HG03378 (cell line): ENCODE data around the gene PDPR.
"Not testable (repeated sequence)": the region's sequence is repeated elsewhere in the genome, so short reads cannot be mapped to it uniquely, and the experiment has no call there.

Experiments used
- ATAC-seq: cut with Tn5 transposase; IDR thresholded peaks from one replicate; pipeline ENCODE4 v1.9.1; 2021; ENCODE audit warnings: mild to moderate bottlenecking, moderate library complexity; ENCODE audit not compliant: unreplicated experiment

Gene PDPR

DNA sequence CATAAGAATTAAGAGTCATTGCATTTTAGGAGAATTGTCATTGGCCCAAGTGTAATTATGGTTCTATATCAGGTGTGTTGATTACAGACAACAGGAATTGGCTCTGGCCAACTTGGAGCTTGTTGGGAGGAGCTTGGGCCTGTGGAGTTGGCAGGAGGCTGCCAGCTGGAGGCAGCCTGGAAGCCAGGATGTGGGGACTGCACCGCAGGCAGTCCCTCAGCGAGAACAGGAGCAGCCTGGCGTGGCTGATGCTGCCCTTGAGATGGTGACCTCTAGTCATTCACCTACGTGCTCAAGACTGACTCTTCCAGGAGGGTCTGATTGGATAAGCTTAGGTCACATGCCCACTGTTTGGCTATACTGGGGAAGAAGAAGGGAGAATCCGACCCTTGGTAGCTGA lies 13.6 kb downstream of the PDPR start:
- not testable (repeated sequence) for ATAC-seq

- ATAC-seq = not testable (repeated sequence)
These were observed 14.7 kb downstream of the PDPR start for GRCh38 chr16:70128844-70129243.

DNA sequence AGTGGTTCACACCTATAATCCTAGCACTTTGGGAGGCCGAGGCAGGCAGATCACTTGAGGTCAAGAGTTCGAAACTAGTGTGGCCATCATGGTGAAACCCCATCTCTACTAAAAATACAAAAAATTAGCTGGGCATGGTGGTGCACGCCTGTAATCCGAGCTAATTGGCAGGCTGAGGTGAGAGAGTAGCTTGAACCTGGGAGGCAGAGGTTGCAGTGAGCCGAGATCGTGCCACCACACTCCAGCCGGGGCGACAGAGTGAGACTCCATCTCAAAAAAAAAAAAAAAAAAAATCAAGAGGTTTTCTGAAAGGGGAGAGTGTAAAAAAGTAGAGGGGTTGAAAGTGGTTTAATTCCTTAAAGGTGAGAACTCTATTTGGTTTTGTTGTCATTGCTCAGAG lies 21.7 kb downstream of the PDPR start:
- ATAC-seq = not testable (repeated sequence)

DNA sequence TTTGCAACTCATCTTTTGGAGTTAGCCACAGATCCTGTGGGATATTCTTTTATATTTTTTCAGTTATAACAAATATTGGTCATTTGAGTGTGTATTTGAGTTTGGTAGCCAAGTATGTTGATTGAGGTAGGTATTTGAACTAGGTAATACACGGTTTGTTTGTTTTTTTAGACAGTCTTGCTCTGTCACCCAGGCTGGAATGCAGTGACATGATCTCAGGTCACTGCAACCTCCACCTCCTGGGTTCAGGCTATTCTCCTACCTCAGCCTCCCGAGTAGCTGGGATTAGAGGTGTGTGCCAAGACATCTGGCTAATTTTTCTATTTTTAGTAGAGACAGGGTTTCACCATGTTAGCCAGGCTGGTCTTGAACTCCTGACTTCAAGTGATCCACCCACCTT lies 22.5 kb downstream of the PDPR start:
- ATAC-seq = not testable (repeated sequence)

DNA sequence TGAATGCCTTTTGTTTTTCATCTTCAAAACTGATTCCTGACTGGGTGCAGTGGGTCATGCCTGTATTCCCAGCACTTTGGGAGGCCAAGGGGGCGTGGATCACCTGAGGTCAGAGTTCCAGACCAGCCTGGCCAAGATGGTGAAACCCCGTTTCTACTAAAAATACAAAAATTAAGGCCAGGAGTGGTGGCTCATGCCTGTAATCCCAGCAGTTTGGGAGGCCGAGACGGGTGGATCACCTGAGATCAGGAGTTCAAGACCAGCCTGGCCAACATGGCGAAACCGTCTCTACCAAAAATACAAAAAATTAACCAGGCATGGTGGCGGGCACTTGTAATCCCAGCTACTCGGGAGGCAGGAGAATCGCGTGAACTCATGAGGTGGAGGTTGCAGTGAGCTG lies 28.6 kb downstream of the PDPR start:
- not testable (repeated sequence) for ATAC-seq

DNA sequence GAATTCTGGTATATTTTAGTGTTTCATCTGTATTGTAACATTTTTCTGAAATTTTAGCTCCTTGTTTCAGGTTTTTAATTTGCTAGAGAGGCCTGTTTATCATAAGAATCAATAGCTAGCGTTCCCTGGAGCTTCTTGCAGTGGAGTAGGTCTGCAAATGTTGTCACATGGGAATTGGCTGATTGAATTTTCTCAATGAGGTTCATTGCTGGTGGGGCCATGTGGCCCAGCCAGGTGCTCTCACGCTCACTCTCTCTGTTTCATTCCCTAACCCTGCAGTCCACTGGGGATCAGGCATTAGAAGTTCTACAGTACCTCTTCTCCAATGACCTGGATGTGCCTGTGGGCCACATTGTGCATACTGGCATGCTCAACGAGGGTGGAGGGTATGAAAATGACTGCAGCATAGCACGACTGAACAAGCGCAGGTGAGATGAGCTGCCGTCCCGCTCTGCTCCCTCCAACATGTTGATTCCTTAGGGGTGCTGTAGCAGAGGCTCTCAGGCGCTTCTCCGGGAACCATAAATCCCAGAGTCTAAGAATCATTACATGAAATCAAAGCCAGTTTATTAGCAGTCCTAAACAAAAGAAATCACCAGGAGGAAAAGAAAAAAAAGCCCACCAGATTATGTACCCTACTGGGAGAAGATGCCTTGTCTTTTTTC lies 29.2 kb downstream of the PDPR start:
- not testable (repeated sequence) for ATAC-seq

DNA sequence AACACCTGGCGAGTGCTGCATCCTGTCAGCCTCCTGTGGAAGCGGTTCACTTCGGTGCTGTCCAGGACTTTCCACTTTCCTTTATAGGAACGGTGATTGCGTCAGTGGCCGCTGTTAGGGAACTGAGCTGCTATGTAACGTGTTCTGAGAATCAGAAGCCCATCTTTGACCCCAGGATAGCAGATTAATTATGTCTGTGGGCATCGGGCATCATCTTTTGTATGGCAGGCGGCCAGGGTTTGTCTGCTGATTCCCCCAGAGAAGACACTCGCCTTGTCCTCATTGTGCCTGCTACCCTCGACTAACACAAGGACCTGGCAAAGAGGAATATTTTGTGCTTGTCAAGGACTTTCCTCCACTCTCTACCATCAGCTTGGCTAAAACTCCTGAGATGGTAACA lies 33.7 kb downstream of the PDPR start:
- not testable (repeated sequence) for ATAC-seq

DNA sequence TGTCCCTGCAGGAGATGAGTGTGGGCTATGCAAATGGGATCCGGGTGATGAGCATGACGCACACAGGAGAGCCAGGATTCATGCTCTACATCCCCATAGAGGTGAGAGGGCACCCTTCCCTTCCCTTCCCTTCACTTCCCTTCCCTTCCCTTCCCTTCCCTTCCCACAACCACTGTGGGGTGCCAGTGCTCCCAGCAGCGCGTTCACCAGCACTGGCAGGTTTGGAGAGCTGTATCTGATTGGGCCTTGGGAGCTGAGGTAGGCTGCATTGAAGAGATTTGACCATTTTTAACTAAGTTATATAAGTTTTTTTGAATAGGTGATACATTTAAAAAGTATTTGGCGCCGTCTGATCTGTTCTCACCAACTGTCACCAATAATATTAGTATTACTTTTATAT lies 34.3 kb downstream of the PDPR start:
- not testable (repeated sequence) for ATAC-seq

- ATAC-seq = not testable (repeated sequence)
These were observed 35.2 kb downstream of the PDPR start for GRCh38 chr16:70149296-70149695.

DNA sequence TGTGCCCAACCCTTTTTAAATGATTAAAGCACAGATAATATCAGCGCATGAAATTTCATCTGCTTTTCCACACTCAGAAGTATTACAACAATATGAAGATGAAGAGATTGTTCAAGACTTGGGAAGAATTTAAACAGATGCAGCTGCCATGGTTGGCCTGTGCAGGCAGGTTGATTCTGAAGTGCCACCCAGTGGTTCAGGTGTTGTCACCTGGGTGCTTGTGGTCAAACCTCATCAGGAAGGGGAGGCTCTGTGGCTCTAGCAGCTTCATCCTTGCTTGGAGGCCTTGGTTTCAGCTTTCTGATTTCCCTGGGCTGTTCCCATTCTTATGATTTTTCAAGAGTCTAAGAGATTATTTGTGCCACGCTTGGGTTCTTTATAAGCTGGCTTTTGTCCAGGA lies 37.3 kb downstream of the PDPR start:
- ATAC-seq = no peak

- no peak for ATAC-seq
These were observed 37.9 kb downstream of the PDPR start for GRCh38 chr16:70151941-70152509.

DNA sequence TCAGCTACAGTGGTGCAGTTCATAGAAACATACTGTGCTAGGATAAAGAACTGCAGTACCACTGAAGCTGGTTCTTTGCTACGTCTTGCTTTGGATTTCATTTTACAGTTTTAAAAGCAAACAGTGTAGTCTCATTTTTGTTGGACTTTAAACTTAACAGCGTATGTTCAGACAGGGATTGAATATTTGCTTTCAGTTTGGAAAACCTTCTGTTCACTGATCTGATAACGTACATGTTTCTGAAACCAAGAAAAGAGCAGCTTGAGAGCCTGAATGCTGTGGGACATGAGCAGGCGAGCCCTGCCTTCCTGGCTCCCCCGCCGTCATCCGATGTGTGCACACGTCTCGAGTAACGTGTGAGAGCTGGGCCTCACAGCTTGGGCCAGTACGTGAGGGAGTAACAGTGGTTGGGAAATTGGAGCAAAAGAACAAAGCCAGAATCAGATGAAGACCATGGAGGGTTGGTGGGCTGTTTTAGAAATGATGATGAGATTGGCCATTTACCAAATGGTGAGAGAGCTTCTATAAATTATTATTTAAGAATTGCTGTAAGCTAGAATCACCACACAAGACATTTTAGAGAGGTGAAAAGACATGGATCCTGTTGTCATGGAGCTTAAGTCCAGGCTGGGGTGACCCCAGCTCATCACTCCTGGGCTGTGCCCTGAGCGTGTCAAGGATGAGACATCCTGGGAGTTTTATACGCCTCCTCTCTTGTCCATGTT lies 38.6 kb downstream of the PDPR start:
- ATAC-seq = no peak

GRCh38 chr16:70154736-70155135 lies 40.6 kb downstream of the PDPR start:
- not testable (repeated sequence) for ATAC-seq

- ATAC-seq = no peak
These were observed 42.3 kb downstream of the PDPR start for GRCh38 chr16:70156207-70156978.

- no peak for ATAC-seq
These were observed 43.0 kb downstream of the PDPR start for GRCh38 chr16:70157105-70157476.

- ATAC-seq = no peak
These were observed 43.5 kb downstream of the PDPR start for GRCh38 chr16:70157477-70158260.

- no peak for ATAC-seq
These were observed 44.3 kb downstream of the PDPR start for GRCh38 chr16:70158261-70158939.

- no peak for ATAC-seq
These were observed 45.5 kb downstream of the PDPR start for GRCh38 chr16:70159355-70160348.

- no peak for ATAC-seq
These were observed 46.3 kb downstream of the PDPR start for GRCh38 chr16:70160388-70160787.
